Activated T-cell treated with anti-CD3 and anti-CD28 coated beads, Interleukin-2, amount 50 U/mL, for 48 hours (primary cell): ENCODE results near the gene TRABD.

Source experiments
- DNase-seq, 2 experiments: peaks; one replicate each; pipeline ENCODE4 v3.0.0-alpha.2; 2020

The TRABD gene

GRCh38 chr22:50188356-50188755 lies 2.6 kb downstream of the TRABD start:
- no peak for DNase-seq

GRCh38 chr22:50189184-50189848 lies 3.6 kb downstream of the TRABD start:
- no peak for DNase-seq

- no peak for DNase-seq
These were observed 4.1 kb downstream of the TRABD start for GRCh38 chr22:50189849-50190181.

- DNase-seq = peak; percentile 85 to 89
These were observed 4.6 kb downstream of the TRABD start for GRCh38 chr22:50190182-50190940.

- peak; percentile 74 to 78 for DNase-seq
These were observed 5.4 kb downstream of the TRABD start for GRCh38 chr22:50190941-50191741.

- no peak for DNase-seq
These were observed 6.9 kb downstream of the TRABD start for GRCh38 chr22:50192436-50193204.

GRCh38 chr22:50193621-50194020 lies 7.9 kb downstream of the TRABD start:
- DNase-seq = no peak

GRCh38 chr22:50194037-50194805 lies 8.5 kb downstream of the TRABD start:
- DNase-seq = no peak

- no peak for DNase-seq
These were observed 10.5 kb downstream of the TRABD start for GRCh38 chr22:50196256-50196655.

GRCh38 chr22:50197000-50197800 lies 11.5 kb downstream of the TRABD start:
- DNase-seq = no peak

- DNase-seq = no peak
These were observed 12.3 kb downstream of the TRABD start for GRCh38 chr22:50197856-50198623.

GRCh38 chr22:50198624-50199017 lies 12.9 kb downstream of the TRABD start:
- DNase-seq = no peak

GRCh38 chr22:50199251-50199721 lies 13.6 kb downstream of the TRABD start:
- DNase-seq = no peak

- DNase-seq = peak in 1 of 2 experiments; percentile 39
These were observed 14.2 kb downstream of the TRABD start for GRCh38 chr22:50199829-50200460.

- DNase-seq = peak; percentile 91 to 94
These were observed 14.9 kb downstream of the TRABD start, which contains the start of gene SELENOO for GRCh38 chr22:50200461-50201190. SELENOO (plus strand) TSS chr22:50201011; CDS start chr22:50201037, 26 bp downstream.

GRCh38 chr22:50201191-50202129 lies 15.7 kb downstream of the TRABD start:
- DNase-seq = peak in 1 of 2 experiments; percentile 44

- DNase-seq = no peak
These were observed 16.5 kb downstream of the TRABD start for GRCh38 chr22:50202130-50202666.
